Fibroblast of the aortic adventitia (primary cell): ENCODE results near the gene ANAPC13. TPM values are rescaled to one million over a fixed set of nuclear protein-coding genes. Genes with fewer than 3 reads are reported as not detected.

Experiments
- DNase-seq: peaks from one replicate; pipeline ENCODE4 v3.0.0-alpha.2; 2010; ENCODE audit warnings: low read depth
- H3K4me3 ChIP-seq: 2 replicates; pipeline ENCODE4 v1.5.1; 2011; ENCODE audit warnings: low read depth, mild to moderate bottlenecking, control low read depth, low read length, moderate library complexity
- total RNA-seq: library from RNA; depleted of rRNA; stranded (reverse); fragments of >200 nt; gene quantifications from 2 replicates; pipeline ENCODE4 v1.2.3, GENCODE V29; 2012; ENCODE audit warnings: low replicate concordance
- TF ChIP-seq, protein P1 (sequence below): IDR thresholded peaks from 2 replicates; pipeline ENCODE4 v1.5.1; 2011; ENCODE audit warnings: mild to moderate bottlenecking, low read length, control low read depth, inconsistent platforms; ENCODE audit not compliant: insufficient read depth

The ANAPC13 gene
- total RNA-seq, 1 donor = 123 TPM

DNA sequence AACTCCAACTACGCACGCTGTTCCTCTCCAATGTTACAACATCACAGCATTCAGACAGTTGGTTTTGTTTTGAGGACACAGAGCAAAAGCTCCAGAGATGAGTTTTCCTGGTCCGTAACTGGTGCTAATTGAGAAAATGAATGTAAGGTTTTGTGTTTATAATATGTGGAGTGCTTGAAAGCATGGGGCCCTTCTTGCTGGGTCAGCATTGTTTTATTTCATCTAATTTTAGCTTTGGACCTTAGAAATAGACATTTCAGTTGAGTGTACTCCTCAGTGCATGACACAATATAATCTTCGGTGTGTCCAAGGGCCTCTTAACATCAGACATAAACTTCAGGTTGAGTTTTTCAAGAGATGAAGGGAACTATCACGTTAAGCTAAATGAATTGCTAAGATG lies 37.1 kb downstream of the ANAPC13 start:
- TF ChIP-seq, protein P1, sequence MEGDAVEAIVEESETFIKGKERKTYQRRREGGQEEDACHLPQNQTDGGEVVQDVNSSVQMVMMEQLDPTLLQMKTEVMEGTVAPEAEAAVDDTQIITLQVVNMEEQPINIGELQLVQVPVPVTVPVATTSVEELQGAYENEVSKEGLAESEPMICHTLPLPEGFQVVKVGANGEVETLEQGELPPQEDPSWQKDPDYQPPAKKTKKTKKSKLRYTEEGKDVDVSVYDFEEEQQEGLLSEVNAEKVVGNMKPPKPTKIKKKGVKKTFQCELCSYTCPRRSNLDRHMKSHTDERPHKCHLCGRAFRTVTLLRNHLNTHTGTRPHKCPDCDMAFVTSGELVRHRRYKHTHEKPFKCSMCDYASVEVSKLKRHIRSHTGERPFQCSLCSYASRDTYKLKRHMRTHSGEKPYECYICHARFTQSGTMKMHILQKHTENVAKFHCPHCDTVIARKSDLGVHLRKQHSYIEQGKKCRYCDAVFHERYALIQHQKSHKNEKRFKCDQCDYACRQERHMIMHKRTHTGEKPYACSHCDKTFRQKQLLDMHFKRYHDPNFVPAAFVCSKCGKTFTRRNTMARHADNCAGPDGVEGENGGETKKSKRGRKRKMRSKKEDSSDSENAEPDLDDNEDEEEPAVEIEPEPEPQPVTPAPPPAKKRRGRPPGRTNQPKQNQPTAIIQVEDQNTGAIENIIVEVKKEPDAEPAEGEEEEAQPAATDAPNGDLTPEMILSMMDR = no peak
- no peak for DNase-seq
- no peak overlapping the region for H3K4me3 ChIP-seq

DNA sequence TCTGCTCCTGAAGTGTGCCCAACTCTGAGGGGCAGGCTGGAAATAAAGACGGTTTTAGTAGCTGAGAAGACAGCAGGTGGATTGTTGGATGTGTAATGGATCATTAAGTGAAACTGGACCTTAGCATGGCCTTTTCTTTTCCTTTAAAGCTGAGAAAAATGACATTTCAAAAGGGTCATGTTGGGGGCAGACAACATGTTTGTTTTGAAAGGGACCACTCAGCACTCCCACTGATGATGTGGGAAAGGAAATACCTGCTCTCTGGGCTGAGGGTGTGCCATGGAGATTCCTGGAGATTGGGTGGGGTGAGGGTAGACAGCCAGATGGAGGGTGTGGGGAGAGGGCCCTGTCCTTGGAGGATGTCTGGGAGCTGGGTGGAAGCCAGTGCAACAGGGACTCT lies 38.4 kb downstream of the ANAPC13 start:
- no peak overlapping the region for H3K4me3 ChIP-seq
- TF ChIP-seq, protein P1 = no peak
- DNase-seq = no peak

DNA sequence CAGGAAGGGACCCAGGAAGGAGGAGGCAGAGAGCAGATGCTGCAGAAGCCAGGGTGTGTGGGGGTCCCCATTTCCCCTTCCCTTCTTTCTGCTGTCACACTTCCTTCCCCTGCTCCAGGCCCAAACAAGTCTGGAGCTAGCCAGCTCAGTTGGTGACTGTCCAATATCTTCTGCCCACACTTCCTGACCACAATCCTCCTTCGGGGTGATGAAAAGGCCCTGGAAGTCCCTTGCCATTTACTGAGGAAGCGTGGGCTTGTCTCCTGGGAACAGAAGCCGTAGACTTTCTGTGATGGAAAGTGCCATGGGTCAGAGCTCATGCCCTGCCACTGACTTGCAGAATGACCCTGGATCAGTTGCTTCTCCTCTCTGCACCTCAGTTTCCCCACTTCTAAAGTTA lies 39.0 kb downstream of the ANAPC13 start:
- H3K4me3 ChIP-seq = no peak overlapping the region
- DNase-seq = peak; percentile 55
- TF ChIP-seq, protein P1 = no peak

DNA sequence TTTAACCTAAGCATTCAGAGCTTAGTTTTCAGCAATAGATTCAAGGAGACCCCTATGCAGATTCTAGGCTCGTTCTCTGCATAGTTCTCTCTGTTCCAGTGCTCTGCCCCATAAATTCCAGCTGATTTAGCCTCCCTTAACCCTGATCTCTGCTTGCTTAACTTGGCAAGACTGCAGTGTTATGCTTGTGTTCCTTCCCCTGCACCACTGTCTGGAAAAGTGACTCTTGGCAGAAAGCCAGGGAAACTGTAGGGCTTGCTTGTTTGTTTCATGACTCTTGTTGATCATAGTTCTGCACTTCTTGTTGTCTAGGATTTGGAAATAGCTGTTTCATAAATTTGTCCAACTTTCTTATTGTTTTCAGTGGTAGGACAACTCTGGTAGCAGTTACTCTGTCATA lies 40.1 kb downstream of the ANAPC13 start:
- DNase-seq = peak; percentile 59
- TF ChIP-seq, protein P1 = no peak
- H3K4me3 ChIP-seq = no peak overlapping the region

DNA sequence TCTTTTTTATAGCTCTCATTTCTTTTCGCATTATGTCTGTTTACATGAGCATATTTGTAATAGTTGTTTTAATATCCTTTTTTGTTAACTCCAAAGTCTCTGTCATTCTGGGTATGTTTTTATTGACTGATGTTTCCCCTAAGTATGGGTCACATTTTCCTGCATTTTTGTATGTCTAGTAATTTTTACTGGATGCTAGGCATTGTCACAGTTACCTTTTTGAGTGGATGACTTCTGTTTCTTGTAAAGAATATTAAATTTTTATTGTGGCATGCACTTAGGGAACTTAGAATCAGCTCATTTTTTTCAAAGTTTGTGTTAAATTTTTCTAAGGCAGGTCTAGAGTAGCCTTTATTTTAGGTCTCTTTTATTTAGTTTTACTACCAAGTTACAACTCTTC lies 40.7 kb downstream of the ANAPC13 start:
- H3K4me3 ChIP-seq = no peak overlapping the region
- TF ChIP-seq, protein P1 = no peak
- DNase-seq = no peak

DNA sequence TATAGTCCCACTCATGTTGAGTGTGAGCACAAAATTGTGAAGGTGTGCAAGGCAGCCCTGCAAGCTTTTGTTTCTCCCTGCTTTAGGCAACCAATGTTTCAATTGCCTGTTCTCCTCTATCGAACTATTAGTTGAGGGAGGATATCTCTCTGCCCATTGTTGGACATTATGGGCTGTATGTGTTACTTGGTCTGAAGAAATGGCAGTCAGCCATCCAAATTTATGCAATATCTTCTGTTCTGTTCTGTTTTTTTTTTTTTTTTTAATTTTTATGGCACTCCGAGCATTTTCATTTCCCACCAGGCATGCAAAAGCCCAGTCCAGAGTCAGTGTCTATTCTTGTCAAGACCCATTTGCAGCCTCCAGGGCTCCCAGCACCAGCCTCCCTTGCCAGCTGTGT lies 44.0 kb downstream of the ANAPC13 start:
- DNase-seq = peak; percentile 40

DNA sequence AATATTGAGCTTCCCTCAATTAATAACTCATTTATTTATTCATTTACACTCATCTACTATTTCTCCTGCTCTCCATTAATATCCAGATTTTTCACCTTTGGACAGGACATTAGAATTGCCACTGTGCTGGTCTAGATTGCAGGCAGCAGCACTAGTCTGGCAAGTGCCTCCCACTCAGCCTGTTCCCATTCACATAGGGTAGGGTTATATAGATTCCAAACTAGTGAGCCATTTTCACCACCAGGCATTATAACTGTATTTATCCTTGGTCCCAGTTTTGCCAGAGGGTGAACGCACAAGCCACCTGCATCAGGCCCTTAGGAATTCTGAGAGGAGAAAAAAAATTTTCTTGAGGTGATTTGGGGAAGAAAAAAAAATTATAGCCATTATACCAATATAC lies 44.5 kb downstream of the ANAPC13 start:
- no peak for DNase-seq
- TF ChIP-seq, protein P1 = no peak
- no peak overlapping the region for H3K4me3 ChIP-seq

More for the DNA sequence above, 44.0 kb downstream of the ANAPC13 start:
- H3K4me3 ChIP-seq = no peak overlapping the region
- TF ChIP-seq, protein P1 = no peak
